Measurements from ENCODE around the gene TSPAN7. TPM values are rescaled to one million over a fixed set of nuclear protein-coding genes. Genes with fewer than 3 reads are reported as not detected.

TSPAN7 gene
- total RNA-seq, 6 experiments from 2014 or later, result not detected

- H3K36me3 Mint-ChIP-seq (ENCODE audit: low read depth), result no peaks in the 10 kb centered on the region
- no peak overlapping the region for H3K4me3 Mint-ChIP-seq
- no peak overlapping the region for H3K27ac Mint-ChIP-seq
- H3K9me3 Mint-ChIP-seq, result no peaks in the 10 kb centered on the region
- H3K27me3 Mint-ChIP-seq (ENCODE audit: insufficient read depth), result peaks cover 4% of the 10 kb centered on the region; the same call in 1 of the 2 replicates
- no peak for TF ChIP-seq CTCF (IDR thresholded peaks at IDR 0.05)
- H3K4me1 Mint-ChIP-seq (ENCODE audit: low read depth), result no peaks in the 10 kb centered on the region
- DNase-seq, result no peak
These were observed 591 bp upstream of the TSPAN7 start for GRCh38 chrX:38560776-38561125.

GRCh38 chrX:38561951-38562719, 793 bp downstream of the TSPAN7 start:
- Mint-ChIP-seq H3K9me3 (no peaks in the 10 kb centered on the region), H3K4me3 (no peak overlapping the region), H3K27me3 (ENCODE audit: insufficient read depth) (peaks cover 4% of the 10 kb centered on the region; the same call in 1 of the 2 replicates), H3K4me1 (ENCODE audit: low read depth) (no peaks in the 10 kb centered on the region), H3K27ac (no peak overlapping the region), H3K36me3 (ENCODE audit: low read depth) (no peaks in the 10 kb centered on the region)
- no peak for DNase-seq
- no peak for TF ChIP-seq CTCF (IDR thresholded peaks at IDR 0.05)

- no peak for TF ChIP-seq CTCF (IDR thresholded peaks at IDR 0.05)
- H3K27me3 Mint-ChIP-seq (ENCODE audit: insufficient read depth), result peaks cover 4% of the 10 kb centered on the region; the same call in 1 of the 2 replicates
- H3K9me3 Mint-ChIP-seq, result no peaks in the 10 kb centered on the region
- H3K4me1 Mint-ChIP-seq (ENCODE audit: low read depth), result no peaks in the 10 kb centered on the region
- H3K4me3 Mint-ChIP-seq, result no peak overlapping the region
- no peak overlapping the region for H3K27ac Mint-ChIP-seq
- H3K36me3 Mint-ChIP-seq (ENCODE audit: low read depth), result no peaks in the 10 kb centered on the region
- DNase-seq, result no peak
These were observed 1.7 kb downstream of the TSPAN7 start for GRCh38 chrX:38563030-38563429.

- no peak overlapping the region for H3K27ac Mint-ChIP-seq
- H3K9me3 Mint-ChIP-seq, result no peaks in the 10 kb centered on the region
- DNase-seq, result no peak
- H3K27me3 Mint-ChIP-seq (ENCODE audit: insufficient read depth), result no peaks in the 10 kb centered on the region; the same call in 1 of the 2 replicates
- H3K4me1 Mint-ChIP-seq (ENCODE audit: low read depth), result no peaks in the 10 kb centered on the region
- H3K4me3 Mint-ChIP-seq, result no peak overlapping the region
- no peak for TF ChIP-seq CTCF (IDR thresholded peaks at IDR 0.05)
- H3K36me3 Mint-ChIP-seq (ENCODE audit: low read depth), result no peaks in the 10 kb centered on the region
These were observed 9.1 kb downstream of the TSPAN7 start for GRCh38 chrX:38570396-38570795.

- H3K4me3 Mint-ChIP-seq, result no peak overlapping the region
- H3K9me3 Mint-ChIP-seq, result no peaks in the 10 kb centered on the region
- no peak for TF ChIP-seq CTCF (IDR thresholded peaks at IDR 0.05)
- H3K27me3 Mint-ChIP-seq (ENCODE audit: insufficient read depth), result no peaks in the 10 kb centered on the region; the same call in 1 of the 2 replicates
- DNase-seq, result no peak
- no peaks in the 10 kb centered on the region for H3K36me3 Mint-ChIP-seq (ENCODE audit: low read depth)
- H3K27ac Mint-ChIP-seq, result no peak overlapping the region
- no peaks in the 10 kb centered on the region for H3K4me1 Mint-ChIP-seq (ENCODE audit: low read depth)
These were observed 9.7 kb downstream of the TSPAN7 start for GRCh38 chrX:38571058-38571457.
